Memory B cell (primary cell): ENCODE data around the gene SHLD2.
A peak's percentile ranks its signal among the peaks of the same experiment; 100 is the strongest.
"Not testable (repeated sequence)": the region's sequence is repeated elsewhere in the genome, so short reads cannot be mapped to it uniquely, and the experiment has no call there.

Experiments used
- ATAC-seq: fragments of 150-1000 bp; cut with Tn5 transposase; 2 replicates; pipeline ENCODE4 v1.10.0; 2021; ENCODE audit warnings: low read depth, mild to moderate bottlenecking, moderate library complexity
- DNase-seq, 2 donors: peaks; one replicate each; pipeline ENCODE4 v3.0.0; 2022; ENCODE audit warnings: low spot score in 2 of 2
- H3K27ac Mint-ChIP-seq: one replicate; pipeline ENCODE4 v1.8.0; 2022; ENCODE audit warnings: mild to moderate bottlenecking, moderate library complexity, mixed read lengths
- H3K27me3 Mint-ChIP-seq: one replicate; pipeline ENCODE4 v1.8.0; 2022; ENCODE audit warnings: mixed read lengths
- H3K36me3 Mint-ChIP-seq: one replicate; pipeline ENCODE4 v1.8.0; 2022; ENCODE audit warnings: mild to moderate bottlenecking, mixed read lengths
- H3K4me1 Mint-ChIP-seq: one replicate; pipeline ENCODE4 v1.8.0; 2022; ENCODE audit warnings: mixed read lengths
- H3K4me3 Mint-ChIP-seq: one replicate; pipeline ENCODE4 v1.8.0; 2022; ENCODE audit warnings: mild to moderate bottlenecking, moderate library complexity, mixed read lengths
- H3K9me3 Mint-ChIP-seq: one replicate; pipeline ENCODE4 v1.8.0; 2022; ENCODE audit warnings: mixed read lengths

Gene SHLD2

DNA sequence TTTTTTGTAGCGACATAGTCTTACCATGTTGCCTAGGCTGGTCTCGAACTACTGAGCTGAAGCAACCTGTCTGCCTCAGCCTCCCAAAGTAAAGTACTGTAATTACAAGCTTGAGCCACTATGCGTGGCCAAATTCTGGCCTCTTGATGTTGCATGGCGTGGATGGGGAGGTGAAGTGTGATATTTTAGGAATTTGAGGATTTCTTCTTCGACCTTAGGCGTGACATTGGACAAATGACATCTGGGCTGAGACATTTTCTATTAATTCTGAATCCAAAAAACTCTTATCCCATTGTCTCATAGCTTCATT is 48.1 kb downstream of the SHLD2 start:
- ATAC-seq, H3K9me3 Mint-ChIP-seq, H3K27ac Mint-ChIP-seq, H3K27me3 Mint-ChIP-seq, DNase-seq, H3K4me3 Mint-ChIP-seq, H3K36me3 Mint-ChIP-seq, H3K4me1 Mint-ChIP-seq: not testable (repeated sequence)

DNA sequence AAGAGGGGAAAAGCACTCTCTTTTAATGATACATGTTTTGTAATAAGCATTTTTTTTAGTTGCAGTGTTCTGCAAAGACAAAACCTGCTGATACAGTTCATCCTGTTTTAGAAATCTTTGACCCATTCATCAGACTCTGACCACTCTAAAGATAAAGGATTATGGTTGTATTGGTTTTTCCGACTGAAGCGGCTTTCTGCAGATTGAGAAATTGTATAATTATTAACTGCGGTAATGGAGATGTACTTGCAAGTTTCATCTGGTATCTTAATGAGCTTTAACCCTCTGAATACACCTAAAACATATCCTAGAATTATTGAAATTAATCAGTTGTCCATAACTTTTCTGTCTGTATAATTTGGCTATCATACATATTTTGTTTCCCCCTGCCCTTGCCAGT is 50.6 kb downstream of the SHLD2 start:
- not testable (repeated sequence) for DNase-seq, H3K4me3 Mint-ChIP-seq, H3K27ac Mint-ChIP-seq, H3K9me3 Mint-ChIP-seq, H3K27me3 Mint-ChIP-seq, H3K36me3 Mint-ChIP-seq, H3K4me1 Mint-ChIP-seq, ATAC-seq

DNA sequence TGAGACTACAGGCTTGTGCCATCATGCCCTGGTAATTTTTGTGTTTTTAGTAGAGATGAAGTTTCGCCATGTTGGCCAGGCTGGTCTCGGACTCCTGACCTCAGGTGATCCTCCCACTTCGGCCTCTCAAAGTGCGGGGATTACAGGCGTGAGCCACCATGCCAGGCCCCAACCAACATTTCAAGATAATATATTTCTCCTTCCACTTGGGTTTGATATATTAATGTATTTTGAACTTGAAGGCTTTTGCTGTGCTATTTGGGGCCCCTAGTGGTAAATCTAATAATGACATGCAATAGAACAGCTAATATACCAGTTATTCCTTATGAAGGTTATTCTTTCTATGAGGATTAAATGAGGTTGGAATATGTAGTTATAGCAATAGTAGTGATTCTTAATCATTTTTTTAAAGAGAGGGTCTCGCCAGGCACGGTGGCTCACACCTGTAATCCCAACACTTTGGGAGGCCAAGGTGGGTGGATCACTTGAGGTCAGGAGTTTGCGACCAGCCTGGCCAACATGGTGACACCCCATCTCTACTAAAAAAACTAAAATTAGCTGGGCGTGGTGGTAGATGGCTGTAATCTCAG is 54.1 kb downstream of the SHLD2 start:
- H3K4me3 Mint-ChIP-seq, H3K4me1 Mint-ChIP-seq, DNase-seq, H3K27me3 Mint-ChIP-seq, H3K36me3 Mint-ChIP-seq, H3K27ac Mint-ChIP-seq, H3K9me3 Mint-ChIP-seq: not testable (repeated sequence)
- peak; percentile 27 for ATAC-seq

DNA sequence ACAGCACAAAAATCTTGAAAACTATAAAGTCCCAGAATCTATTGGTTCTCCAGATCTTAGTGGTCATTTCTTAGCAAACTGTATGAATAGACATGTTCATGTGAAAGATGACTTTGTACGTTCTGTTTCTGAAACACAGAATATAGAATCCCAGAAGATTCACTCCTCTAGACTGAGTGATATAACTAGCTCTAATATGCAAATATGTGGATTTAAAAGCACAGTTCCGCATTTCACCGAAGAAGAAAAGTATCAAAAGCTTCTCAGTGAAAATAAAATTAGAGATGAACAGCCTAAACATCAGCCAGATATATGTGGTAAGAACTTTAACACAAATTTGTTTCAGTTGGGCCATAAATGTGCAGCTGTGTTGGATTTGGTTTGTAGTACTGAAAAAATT is 56.5 kb downstream of the SHLD2 start:
- H3K36me3 Mint-ChIP-seq, H3K9me3 Mint-ChIP-seq, H3K27ac Mint-ChIP-seq, H3K4me3 Mint-ChIP-seq, DNase-seq, H3K27me3 Mint-ChIP-seq, H3K4me1 Mint-ChIP-seq: not testable (repeated sequence)
- peak; percentile 42 for ATAC-seq

DNA sequence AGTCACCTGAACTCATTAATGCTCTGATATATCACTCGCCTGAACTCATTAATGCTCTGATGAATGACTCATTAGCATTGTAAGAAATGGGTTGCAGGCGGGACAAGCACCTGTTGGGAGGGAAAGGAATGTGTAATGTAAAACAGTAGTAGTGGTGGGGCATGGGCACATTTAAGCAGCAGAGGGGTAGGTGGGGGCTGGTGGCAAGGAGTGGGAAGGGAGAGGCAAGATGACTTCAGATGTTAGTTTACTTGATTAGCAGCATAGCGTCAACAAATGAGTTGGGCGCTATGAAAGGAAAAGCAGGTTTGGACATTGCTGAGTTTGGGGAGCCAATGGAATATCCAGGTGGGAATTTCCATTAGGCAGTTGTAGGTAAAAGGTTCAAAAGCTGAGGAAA is 61.8 kb downstream of the SHLD2 start:
- H3K4me1 Mint-ChIP-seq, DNase-seq, H3K27me3 Mint-ChIP-seq, H3K9me3 Mint-ChIP-seq, H3K36me3 Mint-ChIP-seq, H3K27ac Mint-ChIP-seq, H3K4me3 Mint-ChIP-seq, ATAC-seq: not testable (repeated sequence)

DNA sequence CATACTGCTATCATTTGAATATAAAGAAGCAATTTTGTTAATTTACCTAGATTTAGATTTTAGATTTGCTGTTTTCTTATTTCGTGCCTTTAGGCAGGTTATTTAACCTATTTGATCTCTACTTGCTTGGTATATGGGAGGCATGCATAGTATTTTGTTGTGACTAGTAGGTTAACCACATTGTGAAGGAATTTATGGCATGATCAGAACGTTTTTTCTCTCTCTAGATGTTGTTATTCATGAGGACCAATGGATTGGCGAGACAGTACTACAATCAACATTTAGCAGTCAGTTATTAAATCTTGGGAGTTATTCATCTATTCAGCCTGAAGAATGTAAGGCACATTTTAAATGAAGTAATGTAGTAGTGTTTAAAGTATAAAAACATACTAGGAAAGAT is 62.8 kb downstream of the SHLD2 start:
- H3K36me3 Mint-ChIP-seq, H3K9me3 Mint-ChIP-seq, H3K4me1 Mint-ChIP-seq, H3K27ac Mint-ChIP-seq, H3K4me3 Mint-ChIP-seq, ATAC-seq, DNase-seq, H3K27me3 Mint-ChIP-seq: not testable (repeated sequence)

DNA sequence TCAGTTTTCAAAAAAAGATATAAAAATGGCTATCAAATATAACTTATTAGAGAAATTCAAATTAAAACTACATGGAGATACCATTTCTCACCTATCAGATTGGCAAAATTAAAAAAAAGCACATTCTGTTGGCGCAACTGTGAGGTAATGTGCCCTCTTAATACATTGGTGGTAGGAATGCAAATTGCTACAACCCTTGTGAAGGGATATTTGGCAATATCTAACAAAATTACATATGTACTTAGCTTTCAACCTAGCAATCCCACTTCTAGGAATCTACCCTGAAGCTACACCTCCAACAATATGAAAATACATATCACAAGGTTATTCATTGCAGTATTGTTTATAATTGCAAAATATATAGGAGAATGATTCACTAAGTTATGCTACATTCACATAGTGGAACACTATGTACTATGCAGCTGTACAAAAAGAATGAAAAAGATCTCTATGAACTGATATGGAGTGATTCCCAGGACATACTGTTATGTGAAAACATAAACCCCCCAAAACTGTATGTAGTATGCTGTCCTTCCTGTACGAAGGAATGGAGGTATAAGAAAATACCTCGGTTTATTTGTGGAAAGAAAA is 67.8 kb downstream of the SHLD2 start:
- not testable (repeated sequence) for H3K4me1 Mint-ChIP-seq, H3K27me3 Mint-ChIP-seq, H3K4me3 Mint-ChIP-seq, DNase-seq, H3K9me3 Mint-ChIP-seq, ATAC-seq, H3K27ac Mint-ChIP-seq
- H3K36me3 Mint-ChIP-seq, result peaks cover 11% of the 10 kb centered on the region

DNA sequence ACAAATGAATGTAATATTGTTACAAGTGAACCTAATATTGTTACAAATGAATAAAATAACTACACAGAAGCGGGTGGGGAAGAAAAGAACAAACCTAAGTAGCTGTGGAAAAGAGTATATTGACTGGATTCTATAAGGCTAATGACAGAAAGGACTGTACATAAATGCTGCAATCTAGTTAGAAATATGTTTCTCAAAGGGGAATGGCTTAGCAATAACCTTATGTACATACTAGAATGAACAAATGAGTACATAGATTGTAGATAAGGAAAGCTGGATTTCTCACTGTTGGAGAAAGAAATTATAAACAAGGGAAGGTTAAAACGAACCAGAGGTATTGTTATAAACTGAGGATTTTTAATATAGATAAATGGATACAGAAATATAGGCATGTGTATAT is 68.4 kb downstream of the SHLD2 start:
- peaks cover 11% of the 10 kb centered on the region for H3K36me3 Mint-ChIP-seq
- H3K27me3 Mint-ChIP-seq, DNase-seq, H3K27ac Mint-ChIP-seq, H3K4me1 Mint-ChIP-seq, H3K4me3 Mint-ChIP-seq, H3K9me3 Mint-ChIP-seq, ATAC-seq: not testable (repeated sequence)

DNA sequence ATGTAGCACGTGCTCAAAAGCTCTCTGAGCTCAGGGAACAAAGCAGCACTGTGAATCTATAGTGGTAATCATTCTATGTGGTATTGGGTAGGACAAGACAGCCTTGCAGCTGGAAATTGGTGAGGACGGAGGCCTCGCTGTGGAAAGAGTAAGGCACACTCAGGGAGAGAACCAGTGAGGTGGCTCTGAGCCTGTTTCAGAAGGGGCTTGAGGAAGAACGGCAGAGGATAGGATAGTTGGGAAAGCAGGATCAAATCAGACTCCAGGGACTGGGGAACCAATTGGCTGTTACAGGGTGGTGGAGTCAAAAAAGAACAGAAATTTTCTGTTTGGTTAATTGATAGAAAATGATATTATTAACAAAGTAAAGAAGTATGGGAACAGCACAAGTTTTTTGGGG is 74.9 kb downstream of the SHLD2 start:
- not testable (repeated sequence) for DNase-seq, H3K9me3 Mint-ChIP-seq, H3K27me3 Mint-ChIP-seq, H3K4me3 Mint-ChIP-seq, H3K36me3 Mint-ChIP-seq, ATAC-seq, H3K4me1 Mint-ChIP-seq, H3K27ac Mint-ChIP-seq

DNA sequence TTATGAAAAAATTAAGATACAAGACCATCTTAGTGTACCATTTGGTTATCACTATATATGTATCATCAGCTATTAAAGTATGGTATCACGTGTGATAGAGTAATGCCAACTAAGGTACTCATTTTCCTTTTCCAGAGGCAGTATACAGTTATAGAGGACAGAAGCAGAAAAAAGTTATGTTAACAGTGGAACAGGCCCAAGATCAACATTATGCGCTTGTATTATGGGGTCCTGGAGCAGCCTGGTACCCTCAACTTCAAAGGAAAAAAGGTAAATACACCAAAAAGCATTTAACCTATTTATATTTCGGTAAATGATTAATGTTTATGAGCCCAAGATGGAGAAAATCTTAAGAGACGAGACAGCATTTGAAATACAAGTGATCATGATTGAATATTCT is 75.7 kb downstream of the SHLD2 start:
- not testable (repeated sequence) for H3K27ac Mint-ChIP-seq, H3K27me3 Mint-ChIP-seq, H3K4me1 Mint-ChIP-seq, H3K4me3 Mint-ChIP-seq, DNase-seq, H3K36me3 Mint-ChIP-seq, H3K9me3 Mint-ChIP-seq, ATAC-seq

DNA sequence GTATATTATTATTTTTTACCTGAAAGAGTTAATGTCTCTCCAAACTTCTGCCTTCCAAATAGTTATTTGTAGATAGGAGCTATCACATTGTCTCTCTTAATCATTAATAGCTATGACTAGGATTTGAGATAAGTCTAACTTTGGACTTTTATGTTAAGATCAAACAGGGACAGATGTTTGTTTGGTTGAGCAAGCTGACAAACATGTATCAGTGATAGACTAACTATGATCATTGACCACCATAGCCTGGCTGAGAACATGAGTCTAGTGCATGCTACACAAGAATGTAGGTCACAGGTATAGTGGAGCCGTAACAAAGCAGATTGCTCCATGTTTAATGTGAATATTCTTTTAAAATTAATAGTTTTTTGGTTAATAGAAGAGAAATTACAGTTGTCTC is 76.7 kb downstream of the SHLD2 start:
- H3K4me1 Mint-ChIP-seq, H3K4me3 Mint-ChIP-seq, H3K36me3 Mint-ChIP-seq, H3K27ac Mint-ChIP-seq, ATAC-seq, DNase-seq, H3K27me3 Mint-ChIP-seq, H3K9me3 Mint-ChIP-seq: not testable (repeated sequence)

DNA sequence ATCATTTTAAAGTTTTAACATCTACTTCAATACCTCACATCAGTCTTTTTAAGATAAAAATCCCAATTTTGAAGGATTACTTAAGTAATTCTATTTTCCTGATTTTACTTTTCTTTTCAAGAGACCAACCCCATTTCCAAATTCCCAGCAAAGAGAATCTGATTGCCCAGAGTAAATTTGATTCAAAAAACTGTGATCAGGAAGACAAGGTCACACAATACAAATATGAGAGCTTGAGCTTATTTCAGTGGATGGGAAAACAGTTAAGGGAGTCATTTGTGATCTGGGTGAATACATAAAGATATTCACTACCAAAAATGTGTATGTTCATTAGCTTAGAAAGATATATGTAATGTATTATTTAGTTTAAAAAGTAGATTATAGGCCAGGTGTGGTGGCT is 77.2 kb downstream of the SHLD2 start:
- not testable (repeated sequence) for H3K27me3 Mint-ChIP-seq, H3K4me1 Mint-ChIP-seq, H3K36me3 Mint-ChIP-seq, H3K4me3 Mint-ChIP-seq, DNase-seq, ATAC-seq, H3K27ac Mint-ChIP-seq, H3K9me3 Mint-ChIP-seq

DNA sequence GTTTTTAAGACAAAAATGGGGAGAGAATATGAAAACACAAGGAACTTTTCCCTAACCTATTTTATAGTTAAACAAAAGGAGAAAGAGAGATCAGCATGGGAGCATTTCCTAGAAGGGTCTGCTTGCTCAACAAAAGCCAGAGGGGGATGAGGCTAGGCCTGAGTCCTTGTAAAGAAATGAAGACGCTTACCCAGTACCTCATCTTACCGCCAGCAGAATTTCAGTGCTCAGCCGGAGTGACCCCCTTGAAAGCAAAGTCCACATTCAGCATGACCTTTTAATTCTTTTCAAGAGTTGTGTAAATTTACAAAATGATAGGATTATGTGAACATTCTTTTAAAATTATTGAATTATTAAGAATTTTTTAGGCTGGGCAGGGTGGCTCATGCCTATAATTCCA is 82.6 kb downstream of the SHLD2 start:
- H3K36me3 Mint-ChIP-seq, result peaks cover 10% of the 10 kb centered on the region
- not testable (repeated sequence) for H3K9me3 Mint-ChIP-seq, H3K27ac Mint-ChIP-seq, H3K4me3 Mint-ChIP-seq, H3K4me1 Mint-ChIP-seq, ATAC-seq, H3K27me3 Mint-ChIP-seq, DNase-seq

DNA sequence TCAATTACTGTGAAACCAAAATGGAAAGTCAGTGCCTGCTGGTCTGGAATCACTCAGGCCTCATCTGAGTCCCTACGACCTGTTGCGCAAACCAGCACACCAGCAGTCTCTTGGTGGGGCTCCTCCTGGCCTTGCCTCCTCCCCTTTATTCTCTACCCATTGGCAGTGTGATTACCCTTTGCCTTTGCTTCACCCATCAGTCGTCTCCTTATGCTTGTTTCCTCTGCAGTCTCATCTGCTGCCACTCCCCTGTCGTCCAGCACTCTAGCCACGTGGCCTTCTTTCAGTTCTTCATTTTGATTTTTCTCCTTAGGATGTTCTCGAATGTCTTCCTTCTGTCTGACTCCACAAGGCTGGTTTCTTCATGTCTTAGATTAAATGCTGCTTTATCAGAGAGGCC is 89.4 kb downstream of the SHLD2 start:
- H3K27me3 Mint-ChIP-seq, result not testable (repeated sequence)
- H3K27ac Mint-ChIP-seq, result peak overlapping the region; percentile 77
- peaks cover 27% of the 10 kb centered on the region for H3K36me3 Mint-ChIP-seq
- DNase-seq, result peak in 1 of 2 donors; percentile 28
- peaks cover 21% of the 10 kb centered on the region for H3K4me1 Mint-ChIP-seq
- peak overlapping the region; percentile 6 for H3K4me3 Mint-ChIP-seq
- H3K9me3 Mint-ChIP-seq, result peaks cover 14% of the 10 kb centered on the region
- peak; percentile 86 for ATAC-seq

DNA sequence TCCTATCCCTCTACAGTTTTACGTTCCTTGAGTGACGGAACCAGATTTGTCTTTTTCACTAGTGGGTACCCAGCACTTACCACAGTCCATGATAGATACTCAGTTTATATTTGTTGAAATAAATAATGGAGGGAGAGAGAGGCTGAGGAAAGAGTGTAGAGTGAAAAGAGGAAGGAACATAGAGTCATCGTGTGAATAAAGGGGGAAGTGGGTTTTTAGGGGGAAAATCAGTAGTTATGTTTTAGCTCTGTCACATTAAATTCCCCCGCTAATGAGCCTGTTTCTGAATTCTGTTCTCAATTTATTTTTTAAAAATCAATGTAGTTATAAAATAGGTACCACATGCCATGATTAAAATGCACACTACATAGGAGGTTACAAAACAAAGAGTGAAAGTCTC is 91.0 kb downstream of the SHLD2 start:
- Mint-ChIP-seq H3K36me3 (peaks cover 24% of the 10 kb centered on the region), H3K4me1 (peaks cover 21% of the 10 kb centered on the region), H3K9me3 (peaks cover 14% of the 10 kb centered on the region)
- DNase-seq (peak in 1 of 2 donors; percentile 7), ATAC-seq (peak; percentile 66)
- not testable (repeated sequence) for H3K27me3 Mint-ChIP-seq, H3K4me3 Mint-ChIP-seq, H3K27ac Mint-ChIP-seq
